Stimulated activated memory B cell treated with anti-CD40 and anti-IgM and Interleukin-4, amounts not matched to agents 10 μg/mL and 1 μg/mL and 100 μg/mL, for 72 hours (primary cell): ENCODE data around the gene LRFN2.

Experiments
- ATAC-seq: fragments of 150-1000 bp; cut with Tn5 transposase; 2 replicates; pipeline ENCODE4 v1.10.0; 2021
- H3K27ac Mint-ChIP-seq: one replicate; pipeline ENCODE4 v1.8.0; 2022; ENCODE audit warnings: mild to moderate bottlenecking, mixed read lengths
- H3K27me3 Mint-ChIP-seq: one replicate; pipeline ENCODE4 v1.8.0; 2022; ENCODE audit warnings: mixed read lengths
- H3K36me3 Mint-ChIP-seq: one replicate; pipeline ENCODE4 v1.8.0; 2022; ENCODE audit warnings: mixed read lengths
- H3K4me1 Mint-ChIP-seq: one replicate; pipeline ENCODE4 v1.8.0; 2022; ENCODE audit warnings: mixed read lengths
- H3K4me3 Mint-ChIP-seq: one replicate; pipeline ENCODE4 v1.8.0; 2022; ENCODE audit warnings: mild to moderate bottlenecking, moderate library complexity, mixed read lengths
- H3K9me3 Mint-ChIP-seq: one replicate; pipeline ENCODE4 v1.8.0; 2022; ENCODE audit warnings: mixed read lengths

Gene LRFN2

DNA sequence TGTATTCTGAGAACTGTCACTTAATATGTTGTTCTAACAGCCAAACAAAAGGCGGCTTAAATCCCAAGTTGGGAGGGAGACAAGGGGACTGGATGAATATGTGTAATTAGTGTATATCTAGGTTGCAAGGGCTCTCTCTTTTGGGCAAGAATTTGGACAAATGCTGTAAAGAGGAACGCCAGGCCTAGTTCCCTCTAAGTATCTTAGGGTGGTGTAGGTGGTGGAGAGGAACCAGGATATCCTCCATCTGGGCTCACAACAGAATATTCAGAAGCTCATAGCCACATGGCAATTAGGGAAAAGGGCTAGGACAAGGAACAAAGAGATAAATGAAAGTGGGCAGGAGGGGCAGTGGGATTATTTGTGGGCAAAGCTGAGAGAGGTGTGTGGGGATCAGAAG is 149.5 kb downstream of the LRFN2 start:
- Mint-ChIP-seq H3K27ac (no peak overlapping the region), H3K27me3 (peaks cover 9% of the 10 kb centered on the region), H3K4me1 (no peaks in the 10 kb centered on the region), H3K4me3 (no peak overlapping the region), H3K9me3 (no peaks in the 10 kb centered on the region), H3K36me3 (no peaks in the 10 kb centered on the region)
- ATAC-seq: no peak

DNA sequence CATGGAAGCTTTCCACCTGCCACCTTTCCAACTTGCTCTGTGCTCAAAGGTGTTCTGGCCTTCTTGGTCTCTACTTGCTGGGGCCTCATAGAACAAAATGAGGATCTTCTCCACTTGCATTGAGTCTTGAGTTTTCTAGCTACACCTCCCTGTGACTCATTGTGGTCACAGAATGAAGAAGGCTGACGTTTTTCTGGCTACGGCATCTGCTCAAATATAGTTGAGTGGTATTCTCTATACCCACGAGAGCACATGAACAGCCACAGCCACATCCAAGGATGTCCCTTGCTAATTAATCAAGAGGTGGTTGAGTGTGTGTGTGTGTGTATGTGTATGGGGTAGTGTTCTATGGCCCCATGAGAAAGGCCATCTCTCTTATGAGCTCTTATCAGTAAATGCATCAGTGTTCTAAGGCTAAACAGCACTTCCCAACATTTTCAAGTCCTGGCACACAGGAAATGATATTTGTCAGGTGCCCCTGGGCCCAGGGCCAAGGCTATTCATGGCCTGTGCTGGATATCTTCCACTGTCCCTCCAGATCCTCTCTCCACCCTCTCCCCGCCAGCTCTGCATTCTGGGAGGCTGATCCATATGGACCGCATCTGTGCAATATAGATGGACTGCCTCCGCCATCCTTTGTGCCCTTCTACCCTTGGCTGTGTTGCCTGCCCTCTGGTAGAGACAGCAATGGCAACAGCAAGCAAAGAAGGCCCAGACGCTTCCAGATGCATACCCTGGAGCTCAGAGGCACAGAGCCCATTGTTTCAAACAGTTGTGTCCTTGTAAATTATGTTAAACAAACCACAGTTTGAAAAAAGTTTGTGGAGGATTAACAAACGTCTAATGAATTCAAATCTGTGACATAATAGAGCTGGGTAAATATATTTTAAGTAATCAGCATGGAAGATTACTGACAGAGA is 150.2 kb downstream of the LRFN2 start:
- no peak for ATAC-seq
- no peaks in the 10 kb centered on the region for H3K9me3 Mint-ChIP-seq
- peaks cover 9% of the 10 kb centered on the region for H3K27me3 Mint-ChIP-seq
- H3K4me1 Mint-ChIP-seq: no peaks in the 10 kb centered on the region
- H3K27ac Mint-ChIP-seq: no peak overlapping the region
- no peaks in the 10 kb centered on the region for H3K36me3 Mint-ChIP-seq
- no peak overlapping the region for H3K4me3 Mint-ChIP-seq

DNA sequence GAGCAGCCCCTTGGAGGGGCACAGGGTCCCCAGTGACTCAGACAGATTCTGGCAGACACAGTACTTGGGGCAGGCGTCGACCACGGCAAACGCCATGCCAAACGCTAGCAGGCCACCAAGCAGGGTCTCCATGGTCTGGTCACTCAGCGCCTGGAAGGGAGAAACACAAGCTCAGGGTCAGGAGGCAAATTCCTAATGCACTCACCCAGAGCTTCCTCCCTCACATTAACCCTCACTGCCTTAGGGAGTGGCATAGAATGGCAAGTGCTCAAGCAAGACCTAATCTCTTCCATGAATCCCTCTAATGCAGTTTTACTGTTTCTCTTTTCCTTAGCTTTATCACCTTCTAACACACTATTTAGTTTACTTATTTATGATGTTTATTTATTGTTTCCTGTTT is 154.2 kb downstream of the LRFN2 start:
- no peaks in the 10 kb centered on the region for H3K36me3 Mint-ChIP-seq
- no peak overlapping the region for H3K27ac Mint-ChIP-seq
- no peak overlapping the region for H3K4me3 Mint-ChIP-seq
- no peak for ATAC-seq
- peaks cover 7% of the 10 kb centered on the region for H3K27me3 Mint-ChIP-seq
- H3K4me1 Mint-ChIP-seq: no peaks in the 10 kb centered on the region
- H3K9me3 Mint-ChIP-seq: no peaks in the 10 kb centered on the region

DNA sequence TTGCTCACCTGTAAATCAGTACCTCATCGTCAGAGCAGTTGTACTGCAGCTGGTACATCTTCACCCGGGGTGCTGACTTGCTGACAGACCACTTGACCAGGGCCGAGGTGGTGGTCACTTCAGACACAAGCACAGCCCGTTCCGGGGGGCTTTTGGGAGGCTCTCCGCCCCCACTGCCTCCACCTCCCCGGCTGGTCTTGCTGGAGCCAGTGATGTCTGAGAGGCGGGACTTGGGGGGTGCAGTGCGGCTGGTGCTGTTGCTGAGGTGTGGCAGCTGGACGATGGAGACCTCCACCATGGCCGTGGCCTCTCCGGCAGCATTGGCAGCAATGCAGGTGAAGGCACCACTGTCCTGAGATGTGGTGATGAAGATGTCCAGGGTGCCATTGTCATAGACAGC is 155.5 kb downstream of the LRFN2 start:
- Mint-ChIP-seq H3K4me1 (no peaks in the 10 kb centered on the region), H3K27me3 (no peaks in the 10 kb centered on the region), H3K4me3 (no peak overlapping the region), H3K36me3 (no peaks in the 10 kb centered on the region), H3K27ac (no peak overlapping the region), H3K9me3 (no peaks in the 10 kb centered on the region)
- no peak for ATAC-seq

DNA sequence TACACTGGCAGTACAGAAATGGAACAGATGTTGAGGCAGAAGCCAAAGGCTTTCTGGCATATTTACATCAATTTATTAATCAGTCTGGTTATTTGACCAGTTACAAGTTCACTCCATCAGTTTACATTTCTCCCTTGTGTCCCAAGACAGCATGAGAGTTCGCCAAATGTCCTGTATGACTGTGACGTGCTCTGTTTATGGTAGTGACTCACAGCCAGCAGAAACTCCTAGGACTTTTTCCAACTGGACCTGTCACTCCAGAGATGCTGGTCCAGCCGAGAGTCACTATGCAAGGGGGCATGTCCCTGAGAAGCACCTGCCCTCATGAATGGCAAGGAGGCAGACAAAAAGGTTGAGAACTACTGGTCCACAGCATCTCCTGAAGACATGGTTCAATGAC is 160.0 kb downstream of the LRFN2 start:
- Mint-ChIP-seq H3K27me3 (no peaks in the 10 kb centered on the region), H3K4me3 (no peak overlapping the region), H3K4me1 (no peaks in the 10 kb centered on the region), H3K9me3 (no peaks in the 10 kb centered on the region), H3K36me3 (no peaks in the 10 kb centered on the region), H3K27ac (no peak overlapping the region)
- no peak for ATAC-seq

DNA sequence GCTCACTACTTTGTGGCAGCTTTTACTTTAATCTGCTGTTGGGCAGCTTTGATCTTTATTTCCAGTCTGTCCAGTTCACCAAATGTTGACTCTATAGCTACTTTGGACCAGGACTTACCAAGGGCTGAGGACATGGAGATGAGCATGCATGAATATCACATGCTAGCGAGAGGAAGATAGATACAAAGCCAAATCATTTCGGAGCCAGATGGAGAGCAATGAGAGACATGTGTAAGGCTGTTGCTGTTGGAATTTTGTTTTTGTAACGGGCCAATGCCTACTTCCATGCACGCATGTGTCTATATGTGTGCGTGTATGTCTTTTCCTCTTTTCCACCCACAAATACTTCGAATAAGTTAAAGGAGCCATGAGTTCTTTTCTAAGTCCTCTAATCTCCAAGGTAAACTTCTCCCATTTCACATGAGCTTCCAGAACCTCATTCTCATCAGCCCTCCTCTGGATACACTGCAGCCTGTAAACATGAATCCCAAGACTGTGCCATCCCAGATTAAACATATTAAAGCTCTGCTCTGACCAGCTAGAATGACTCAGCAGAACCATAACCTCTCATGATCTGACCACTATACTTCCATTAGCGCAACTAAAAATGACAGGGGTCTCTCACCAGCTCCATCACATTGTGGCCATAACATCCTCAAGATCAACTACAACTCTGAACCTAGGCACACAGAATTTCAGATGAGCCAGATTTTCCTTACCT is 160.7 kb downstream of the LRFN2 start:
- no peak for ATAC-seq
- H3K27ac Mint-ChIP-seq: no peak overlapping the region
- H3K27me3 Mint-ChIP-seq: no peaks in the 10 kb centered on the region
- H3K9me3 Mint-ChIP-seq: no peaks in the 10 kb centered on the region
- no peaks in the 10 kb centered on the region for H3K36me3 Mint-ChIP-seq
- H3K4me3 Mint-ChIP-seq: no peak overlapping the region
- no peaks in the 10 kb centered on the region for H3K4me1 Mint-ChIP-seq

DNA sequence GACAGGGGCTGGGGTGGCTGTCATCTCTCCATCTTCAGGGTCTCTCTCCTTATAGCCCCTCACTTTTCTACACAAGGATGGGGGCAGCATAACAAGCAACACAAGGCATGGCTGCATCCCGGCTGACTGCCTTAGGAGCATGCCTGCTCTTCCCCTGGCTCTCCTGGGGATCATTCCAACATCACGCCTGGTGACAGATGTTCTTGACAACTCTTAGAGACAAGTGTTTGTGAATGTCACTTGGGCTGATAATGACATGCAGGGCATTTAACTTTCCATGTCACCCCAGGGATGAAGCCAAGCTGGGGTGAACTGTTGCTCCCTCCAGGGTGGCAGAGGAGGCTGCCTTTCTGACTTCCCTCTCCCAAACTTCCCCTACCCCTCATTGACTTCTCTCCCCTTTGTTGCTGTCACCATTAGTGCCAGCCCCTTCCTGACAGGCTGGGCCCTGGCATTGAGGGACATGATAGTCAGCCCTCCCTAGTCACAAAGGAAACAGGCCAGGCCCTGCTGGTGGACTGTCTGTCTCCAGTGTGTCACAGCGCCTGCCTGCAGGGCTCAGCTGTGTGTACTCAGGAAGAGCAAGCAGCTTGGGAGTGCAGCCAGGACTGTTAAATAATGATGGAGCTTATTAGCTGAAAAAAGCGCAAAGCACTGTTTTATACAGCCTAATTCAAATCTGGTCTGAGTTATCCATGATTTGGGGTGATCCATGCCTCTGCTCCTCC is 161.8 kb downstream of the LRFN2 start:
- H3K9me3 Mint-ChIP-seq: no peaks in the 10 kb centered on the region

DNA sequence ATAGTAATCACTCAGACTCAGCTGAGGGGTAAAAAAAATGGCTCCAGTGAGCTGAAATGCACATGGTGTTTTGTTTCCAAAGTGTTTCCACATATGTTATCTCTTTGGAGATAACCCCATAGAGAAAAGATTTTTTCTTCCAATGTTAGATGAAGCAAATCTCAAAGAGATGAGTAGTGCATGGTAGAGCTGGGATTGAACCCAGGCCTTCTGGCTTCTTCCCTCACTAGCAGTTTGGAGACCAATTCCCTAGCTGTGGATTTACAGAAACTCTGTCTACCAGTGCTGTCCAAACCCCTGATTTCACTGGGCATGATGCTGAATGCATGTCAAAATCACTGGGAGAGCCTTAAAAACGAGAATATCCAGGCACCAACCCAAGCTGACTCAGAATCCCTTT is 165.1 kb downstream of the LRFN2 start:
- no peak for ATAC-seq
- Mint-ChIP-seq H3K4me3 (no peak overlapping the region), H3K36me3 (no peaks in the 10 kb centered on the region), H3K27ac (no peak overlapping the region), H3K4me1 (no peaks in the 10 kb centered on the region), H3K27me3 (peaks cover 20% of the 10 kb centered on the region), H3K9me3 (no peaks in the 10 kb centered on the region)

More for the DNA sequence above, 161.8 kb downstream of the LRFN2 start:
- peak; percentile 14 for ATAC-seq
- H3K27me3 Mint-ChIP-seq: no peaks in the 10 kb centered on the region
- no peak overlapping the region for H3K4me3 Mint-ChIP-seq
- H3K27ac Mint-ChIP-seq: no peak overlapping the region
- H3K36me3 Mint-ChIP-seq: no peaks in the 10 kb centered on the region
- no peaks in the 10 kb centered on the region for H3K4me1 Mint-ChIP-seq

DNA sequence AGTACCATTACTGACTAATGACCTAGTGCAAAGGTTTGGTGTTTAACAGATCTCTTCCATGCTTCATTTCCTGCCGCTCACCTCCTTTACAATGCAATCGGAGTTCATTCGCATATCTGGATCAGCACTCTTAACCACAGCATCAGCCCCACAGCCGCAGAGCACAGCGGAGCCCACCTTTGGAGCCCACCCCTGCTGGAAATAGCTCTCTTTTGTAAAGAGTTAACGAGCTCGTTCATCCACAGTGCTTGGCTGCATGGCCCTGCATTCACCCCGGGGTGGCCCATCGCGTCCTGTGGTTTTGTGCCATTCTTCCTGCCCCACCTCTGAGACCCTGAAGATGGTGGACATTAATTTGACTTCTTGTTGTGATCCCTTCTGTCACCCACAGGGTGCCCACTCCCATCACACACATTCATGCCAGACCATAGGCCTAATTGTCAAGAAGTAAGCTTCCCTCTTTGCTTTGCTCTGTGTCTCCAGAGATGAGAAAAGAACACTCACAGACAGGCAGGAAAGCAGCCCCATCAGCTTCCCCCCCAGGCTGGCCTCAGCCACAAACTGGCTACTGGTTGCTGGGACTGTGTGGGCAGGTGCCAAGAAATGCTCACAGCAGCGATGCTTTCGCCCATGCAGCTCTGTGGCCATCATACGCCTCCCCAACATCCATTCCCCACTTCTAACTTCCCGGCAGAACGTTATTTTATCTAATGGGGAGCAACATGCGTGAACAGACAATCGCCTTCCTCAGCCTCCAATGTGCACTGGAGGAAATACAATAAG is 167.0 kb downstream of the LRFN2 start:
- no peak overlapping the region for H3K4me3 Mint-ChIP-seq
- no peak overlapping the region for H3K27ac Mint-ChIP-seq
- no peaks in the 10 kb centered on the region for H3K36me3 Mint-ChIP-seq
- no peak for ATAC-seq
- no peaks in the 10 kb centered on the region for H3K4me1 Mint-ChIP-seq
- peaks cover 20% of the 10 kb centered on the region for H3K27me3 Mint-ChIP-seq
- H3K9me3 Mint-ChIP-seq: no peaks in the 10 kb centered on the region

DNA sequence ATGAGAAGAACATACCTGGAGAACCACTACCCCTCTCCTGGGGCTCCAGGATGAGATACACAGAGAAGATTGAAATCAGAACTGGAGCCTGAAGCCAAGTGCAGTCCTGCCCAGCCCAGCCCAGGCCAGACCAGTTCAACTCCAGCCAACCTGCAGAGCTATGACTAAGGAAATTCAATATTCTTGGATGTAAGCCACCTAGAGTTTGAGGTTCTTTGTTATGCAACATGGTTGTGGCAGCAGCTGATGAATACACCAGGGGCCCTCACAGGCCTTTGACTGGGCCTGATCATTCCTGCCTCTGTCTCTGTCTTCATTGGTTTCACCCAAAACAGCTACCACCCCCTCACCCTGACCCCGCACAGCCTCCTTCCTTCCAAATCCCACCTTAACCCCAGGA is 167.8 kb downstream of the LRFN2 start:
- Mint-ChIP-seq H3K27ac (no peak overlapping the region), H3K9me3 (no peaks in the 10 kb centered on the region), H3K4me3 (no peak overlapping the region), H3K36me3 (no peaks in the 10 kb centered on the region), H3K4me1 (no peaks in the 10 kb centered on the region), H3K27me3 (peaks cover 20% of the 10 kb centered on the region)
- ATAC-seq: no peak

DNA sequence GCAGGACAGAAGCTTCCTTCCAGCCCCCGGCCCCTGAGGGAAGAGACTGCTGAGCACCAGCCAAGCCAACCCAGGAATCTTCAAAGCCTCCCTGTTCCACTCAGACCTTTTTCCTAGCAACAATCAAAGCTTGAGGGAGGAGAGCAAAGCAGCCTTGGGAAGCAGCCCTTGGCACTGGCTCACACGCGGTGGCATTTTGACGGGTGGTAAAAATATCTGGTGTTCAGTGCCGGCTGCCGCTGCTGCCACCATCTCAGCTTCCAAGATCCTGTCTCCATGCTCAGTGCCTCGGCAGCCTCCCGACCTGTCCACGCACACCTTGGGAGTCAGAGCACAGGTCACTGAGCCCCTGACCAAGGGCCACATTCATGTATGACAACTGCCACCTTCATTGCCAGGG is 170.1 kb downstream of the LRFN2 start:
- ATAC-seq: no peak
- no peaks in the 10 kb centered on the region for H3K4me1 Mint-ChIP-seq

DNA sequence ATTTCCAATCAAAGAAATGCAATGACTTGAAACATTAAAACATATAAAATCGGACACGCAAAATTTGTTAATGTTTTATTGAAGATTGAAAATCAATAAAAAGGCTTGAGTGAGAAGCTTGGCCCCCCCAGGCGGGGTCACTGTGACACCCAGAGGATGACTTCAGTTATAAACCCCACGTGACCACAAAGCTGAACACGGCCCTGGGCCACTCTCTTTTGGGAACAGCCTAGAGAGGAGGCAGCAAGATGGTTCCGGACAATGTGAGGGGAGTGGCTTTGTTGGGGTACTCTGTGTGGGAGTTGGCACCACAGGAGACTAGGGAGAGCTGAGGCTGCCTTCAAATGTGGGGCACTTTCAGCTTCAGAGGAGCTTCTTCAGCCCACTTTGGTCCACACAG is 172.5 kb downstream of the LRFN2 start:
- H3K36me3 Mint-ChIP-seq: no peaks in the 10 kb centered on the region
- no peak overlapping the region for H3K4me3 Mint-ChIP-seq
- ATAC-seq: no peak
- H3K9me3 Mint-ChIP-seq: no peaks in the 10 kb centered on the region
- H3K4me1 Mint-ChIP-seq: no peaks in the 10 kb centered on the region
- no peak overlapping the region for H3K27ac Mint-ChIP-seq
- peaks cover 22% of the 10 kb centered on the region for H3K27me3 Mint-ChIP-seq

More for the DNA sequence above, 170.1 kb downstream of the LRFN2 start:
- Mint-ChIP-seq H3K36me3 (no peaks in the 10 kb centered on the region), H3K27me3 (peaks cover 20% of the 10 kb centered on the region), H3K9me3 (no peaks in the 10 kb centered on the region), H3K4me3 (no peak overlapping the region), H3K27ac (no peak overlapping the region)

DNA sequence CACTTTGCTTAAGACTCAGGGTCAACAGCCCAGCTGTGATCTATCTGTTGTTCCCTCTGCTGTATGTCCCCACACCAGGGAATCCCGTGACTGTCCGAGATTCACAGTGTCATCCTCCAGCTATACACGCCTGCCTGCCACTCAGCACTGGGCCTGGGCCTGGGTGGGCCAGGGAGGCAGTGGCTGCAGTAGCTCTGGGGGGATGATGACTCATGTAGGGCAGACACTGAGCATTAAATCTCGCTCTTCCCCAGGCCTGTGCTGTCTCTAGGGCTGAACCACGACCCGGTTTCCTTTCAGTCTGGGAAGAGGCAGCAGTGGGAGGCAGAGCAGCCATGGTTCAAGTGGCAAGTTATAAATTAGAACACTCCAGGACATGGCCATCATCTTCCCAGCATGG is 173.9 kb downstream of the LRFN2 start:
- no peak for ATAC-seq
- Mint-ChIP-seq H3K27ac (no peak overlapping the region), H3K9me3 (no peaks in the 10 kb centered on the region), H3K27me3 (peaks cover 17% of the 10 kb centered on the region), H3K4me3 (no peak overlapping the region), H3K36me3 (no peaks in the 10 kb centered on the region), H3K4me1 (no peaks in the 10 kb centered on the region)

DNA sequence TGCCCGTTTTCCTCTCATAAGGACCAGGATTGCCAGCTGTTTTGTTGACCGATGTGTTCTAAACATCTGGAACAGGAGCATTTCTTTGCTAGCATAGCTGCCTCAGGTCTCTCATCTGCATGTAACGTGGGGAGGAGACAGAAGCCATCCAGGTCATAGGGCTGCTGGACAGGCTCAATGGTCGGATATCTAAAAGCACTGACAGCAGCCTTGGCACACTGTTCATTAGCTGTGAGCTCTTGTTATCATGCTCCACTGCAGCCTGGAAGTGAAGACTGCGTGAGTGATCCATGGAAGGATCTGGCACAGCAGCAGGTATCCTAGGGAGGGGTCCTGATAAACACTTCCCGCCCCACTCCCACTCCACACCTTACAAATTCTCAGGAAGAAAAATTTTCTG is 175.3 kb downstream of the LRFN2 start:
- no peak for ATAC-seq
- Mint-ChIP-seq H3K27me3 (peaks cover 9% of the 10 kb centered on the region), H3K36me3 (no peaks in the 10 kb centered on the region), H3K4me3 (no peak overlapping the region), H3K4me1 (no peaks in the 10 kb centered on the region), H3K27ac (no peak overlapping the region), H3K9me3 (no peaks in the 10 kb centered on the region)

DNA sequence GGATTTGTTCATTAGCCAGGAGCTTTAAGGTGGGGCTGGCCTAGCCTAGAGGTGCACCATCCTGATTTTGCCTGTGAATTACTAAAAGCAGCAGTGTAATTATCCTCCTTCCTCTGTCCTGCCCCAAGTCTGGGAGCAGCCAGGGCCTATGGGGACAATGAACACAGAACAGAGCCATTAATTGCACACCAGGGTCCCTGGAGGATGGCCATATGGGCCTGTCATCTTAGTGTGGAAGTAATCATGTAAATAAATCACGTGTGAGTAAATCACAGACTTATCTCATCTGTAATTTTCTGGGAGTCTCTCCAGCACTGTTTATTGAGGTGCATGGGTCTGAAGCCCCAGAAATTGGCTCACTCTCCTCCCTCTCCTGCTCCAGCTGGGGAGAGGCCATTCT is 176.3 kb downstream of the LRFN2 start:
- Mint-ChIP-seq H3K27ac (no peak overlapping the region), H3K4me1 (no peaks in the 10 kb centered on the region), H3K4me3 (no peak overlapping the region), H3K36me3 (no peaks in the 10 kb centered on the region), H3K27me3 (peaks cover 9% of the 10 kb centered on the region), H3K9me3 (no peaks in the 10 kb centered on the region)
- ATAC-seq: no peak
